ENCODE results near the gene TNKS1BP1. TPM values are rescaled to one million over a fixed set of nuclear protein-coding genes. Genes with fewer than 3 reads are reported as not detected.

TNKS1BP1 gene
- total RNA-seq, 1 experiment from 2014 or later, result 129 TPM

DNA sequence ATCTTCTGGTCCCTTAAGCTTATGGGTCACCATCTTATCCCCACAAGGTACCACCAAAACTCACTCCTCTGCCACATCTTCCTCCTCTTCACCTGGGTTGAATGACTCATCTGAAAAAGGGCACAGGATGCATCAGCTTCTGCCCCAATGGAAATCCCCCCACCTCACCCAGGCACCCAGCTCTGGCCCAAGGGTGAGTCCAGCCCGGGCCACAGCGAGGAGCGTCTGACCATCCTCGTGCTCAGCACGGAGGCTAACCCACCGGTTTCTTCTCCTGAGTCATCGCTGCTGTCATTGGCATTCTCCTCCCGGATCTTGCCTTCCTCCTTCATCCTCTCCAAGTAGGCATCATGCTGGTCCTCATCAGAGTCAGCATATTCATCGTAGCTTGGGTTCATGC lies 5.3 kb upstream of the TNKS1BP1 start:
- no peak for DNase-seq (ENCODE audit: low spot score)

DNA sequence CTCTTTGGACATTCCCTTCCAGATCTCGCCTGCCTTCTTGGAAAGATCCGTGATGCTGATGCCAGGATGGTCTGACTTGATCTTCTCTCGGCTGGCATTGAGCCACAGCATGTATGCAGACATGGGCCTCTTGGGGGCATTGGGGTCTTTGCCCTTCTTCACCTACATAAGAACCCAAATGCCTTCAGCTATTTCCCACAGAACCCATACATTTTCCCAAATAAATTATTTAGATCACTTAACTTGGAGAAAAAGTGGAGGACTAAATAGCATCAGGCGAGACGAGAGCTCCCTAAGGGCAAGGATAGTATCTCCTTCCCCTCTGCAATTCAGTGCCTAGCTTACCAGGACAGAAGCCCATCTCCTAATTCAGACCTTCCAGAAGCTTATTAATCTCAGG lies 3.0 kb upstream of the TNKS1BP1 start:
- no peak for DNase-seq (ENCODE audit: low spot score)

DNA sequence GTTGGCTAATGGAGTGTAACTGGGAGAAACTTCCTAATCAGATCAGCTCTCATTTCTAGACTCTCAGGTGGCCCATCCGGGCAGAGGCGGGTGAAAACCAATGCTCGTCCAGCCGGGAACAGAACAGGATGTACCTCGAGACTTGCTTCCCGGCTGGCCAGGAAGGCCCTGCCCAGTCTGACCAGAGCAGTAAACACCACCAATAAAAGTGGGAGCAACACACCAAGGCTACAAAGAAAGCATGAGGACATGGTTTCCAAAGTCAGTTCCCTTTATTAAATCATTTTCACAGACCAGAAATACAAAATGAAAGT lies 940 bp upstream of the TNKS1BP1 start:
- DNase-seq (ENCODE audit: low spot score), result peak; percentile 71

- DNase-seq (ENCODE audit: low spot score), result peak; percentile 50
These were observed 432 bp downstream of the TNKS1BP1 start for GRCh38 chr11:57324154-57324885.

- DNase-seq (ENCODE audit: low spot score), result no peak
These were observed 948 bp downstream of the TNKS1BP1 start for GRCh38 chr11:57323855-57324153.

DNA sequence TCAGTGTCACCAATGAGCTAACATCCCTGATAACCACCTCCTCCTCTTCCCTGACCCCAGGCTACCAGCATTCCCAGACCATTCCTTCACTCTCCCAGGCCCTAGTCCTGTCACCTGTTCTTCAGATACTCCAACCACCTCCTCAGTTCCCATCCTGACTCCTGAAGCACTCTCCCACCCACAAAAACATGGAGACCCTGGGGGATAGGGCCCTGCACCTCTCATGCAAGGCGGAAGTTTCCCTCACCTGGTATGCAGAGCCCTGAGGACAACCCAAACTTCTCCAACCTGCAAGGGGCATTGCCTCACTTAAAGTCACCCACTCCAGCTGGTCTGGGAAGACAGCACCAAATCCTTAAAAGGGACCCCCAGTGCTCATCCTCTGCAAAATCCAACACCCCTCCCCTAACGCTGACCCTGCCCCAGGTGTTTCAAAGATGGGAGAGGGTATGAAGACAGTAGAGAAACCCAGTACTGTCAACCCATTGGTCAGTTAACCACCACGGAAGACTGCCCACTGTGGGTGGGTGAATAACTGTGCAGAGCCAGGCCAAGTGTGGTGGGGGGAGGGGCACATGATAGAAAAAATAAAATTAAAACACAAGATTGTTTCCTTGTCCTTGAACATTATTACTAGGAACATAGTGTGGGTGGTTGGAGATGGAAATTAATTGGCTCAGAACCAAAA lies 1.4 kb downstream of the TNKS1BP1 start:
- DNase-seq (ENCODE audit: low spot score), result peak; percentile 52

- DNase-seq (ENCODE audit: low spot score), result peak; percentile 98
These were observed 2.2 kb downstream of the TNKS1BP1 start for GRCh38 chr11:57322256-57323166.

- peak; percentile 52 for DNase-seq (ENCODE audit: low spot score)
These were observed 3.1 kb downstream of the TNKS1BP1 start for GRCh38 chr11:57321388-57322255.

GRCh38 chr11:57320719-57321387 lies 3.9 kb downstream of the TNKS1BP1 start:
- no peak for DNase-seq (ENCODE audit: low spot score)

GRCh38 chr11:57320067-57320718 lies 4.6 kb downstream of the TNKS1BP1 start:
- no peak for DNase-seq (ENCODE audit: low spot score)

DNA sequence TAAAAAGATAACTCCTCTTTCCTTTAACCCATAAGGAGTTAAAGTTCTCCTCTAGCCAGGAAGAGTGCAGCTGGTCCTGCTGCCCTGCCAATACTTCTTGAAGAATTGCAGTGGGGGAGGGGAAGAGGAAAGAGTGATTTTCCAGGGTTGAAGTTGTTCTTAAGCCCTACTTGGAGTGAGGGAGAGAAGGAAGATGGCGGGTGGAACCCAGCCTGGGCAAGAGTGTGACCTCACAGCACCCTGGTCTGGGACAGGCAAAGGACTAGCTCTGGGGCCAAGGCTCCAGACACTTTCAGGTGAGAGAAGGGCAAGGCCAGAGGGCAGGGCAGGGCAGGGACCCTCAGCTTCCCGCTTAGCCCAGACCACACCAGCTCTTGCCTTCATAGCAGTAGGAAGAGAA lies 6.6 kb downstream of the TNKS1BP1 start:
- DNase-seq (ENCODE audit: low spot score), result no peak

DNA sequence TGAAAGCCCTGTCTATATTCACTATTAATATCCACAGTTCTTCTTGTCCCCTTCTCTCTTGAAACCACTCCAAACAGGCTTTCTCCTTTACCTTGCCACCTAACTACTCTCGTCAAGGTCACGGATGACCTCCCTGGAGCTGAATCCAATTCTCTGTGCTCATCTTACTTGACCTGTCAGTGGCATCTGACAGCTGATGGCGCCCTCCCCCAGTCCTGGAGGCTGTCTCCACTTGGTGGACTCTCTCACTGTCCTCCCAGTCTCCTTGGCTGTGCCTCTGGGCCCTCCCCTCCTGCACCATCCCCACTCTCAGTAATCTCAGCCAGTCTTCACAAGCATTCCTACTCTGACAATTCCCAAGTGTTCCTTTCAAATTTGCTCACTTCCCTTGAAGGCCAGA lies 8.7 kb downstream of the TNKS1BP1 start:
- no peak for DNase-seq (ENCODE audit: low spot score)

- DNase-seq (ENCODE audit: low spot score), result no peak
These were observed 9.3 kb downstream of the TNKS1BP1 start for GRCh38 chr11:57315491-57315890.

- no peak for DNase-seq (ENCODE audit: low spot score)
These were observed 10.4 kb downstream of the TNKS1BP1 start for GRCh38 chr11:57314221-57314973.

DNA sequence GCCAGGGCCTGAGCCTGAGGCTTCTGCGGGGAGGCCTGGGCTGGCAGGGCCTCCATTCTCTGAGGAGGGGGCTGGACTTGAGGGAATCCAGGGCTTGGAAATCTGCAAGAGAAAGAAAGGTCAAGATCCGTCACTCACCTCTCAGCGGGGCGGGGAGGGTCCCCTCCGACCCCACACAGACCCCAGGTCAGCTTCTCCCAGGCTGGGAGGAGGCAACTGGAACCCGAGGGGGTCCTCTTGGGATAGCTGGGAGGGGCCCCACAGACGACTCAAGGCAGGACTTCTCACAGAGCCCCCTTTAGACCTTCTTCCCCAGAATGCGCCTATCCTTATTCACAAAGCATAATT lies 11.0 kb downstream of the TNKS1BP1 start:
- no peak for DNase-seq (ENCODE audit: low spot score)

DNA sequence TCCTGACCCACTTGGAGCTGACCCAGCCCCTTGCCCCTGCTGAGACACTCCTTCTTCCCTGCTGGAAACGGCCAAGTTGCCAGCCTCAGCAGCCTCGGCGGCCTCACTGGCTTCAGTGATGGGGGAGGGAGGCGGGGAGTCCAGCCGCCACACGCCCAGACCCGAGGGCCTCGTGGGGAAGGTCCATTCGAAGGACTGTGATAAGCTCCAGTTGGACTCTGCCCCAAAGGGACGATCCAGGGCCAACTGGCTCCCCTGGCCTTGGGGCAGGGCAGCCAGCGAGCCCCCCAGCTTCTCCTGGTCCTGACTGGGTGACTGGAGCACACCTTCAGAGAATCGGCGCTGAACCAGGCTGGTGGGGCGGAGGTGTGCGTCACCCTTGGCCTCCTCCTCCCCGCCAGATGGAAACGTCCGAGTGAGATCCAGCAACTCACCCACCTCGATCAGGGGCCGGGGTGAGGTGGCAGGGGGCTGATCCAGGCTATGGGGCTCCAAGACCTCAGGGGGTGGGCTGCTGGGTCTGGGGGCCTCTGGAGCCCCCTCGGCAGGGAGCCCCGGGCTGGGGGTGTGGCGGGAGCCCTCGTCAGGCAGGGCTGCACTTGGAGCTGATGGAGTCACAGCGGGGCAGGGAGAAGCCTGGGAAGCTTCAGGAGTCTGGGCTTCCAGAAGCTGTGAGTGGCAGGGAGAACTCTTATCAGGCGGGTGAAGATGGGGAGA lies 11.5 kb downstream of the TNKS1BP1 start:
- DNase-seq (ENCODE audit: low spot score), result no peak

GRCh38 chr11:57312511-57313021 lies 12.2 kb downstream of the TNKS1BP1 start:
- DNase-seq (ENCODE audit: low spot score), result peak; percentile 36

- DNase-seq (ENCODE audit: low spot score), result peak; percentile 96
These were observed 13.4 kb downstream of the TNKS1BP1 start for GRCh38 chr11:57311109-57311936.

Measured in HT-29 (cell line).